ENCODE measurements around the gene FGF16.
"Not testable (repeated sequence)": the region's sequence is repeated elsewhere in the genome, so short reads cannot be mapped to it uniquely, and the experiment has no call there.

Gene FGF16

DNA sequence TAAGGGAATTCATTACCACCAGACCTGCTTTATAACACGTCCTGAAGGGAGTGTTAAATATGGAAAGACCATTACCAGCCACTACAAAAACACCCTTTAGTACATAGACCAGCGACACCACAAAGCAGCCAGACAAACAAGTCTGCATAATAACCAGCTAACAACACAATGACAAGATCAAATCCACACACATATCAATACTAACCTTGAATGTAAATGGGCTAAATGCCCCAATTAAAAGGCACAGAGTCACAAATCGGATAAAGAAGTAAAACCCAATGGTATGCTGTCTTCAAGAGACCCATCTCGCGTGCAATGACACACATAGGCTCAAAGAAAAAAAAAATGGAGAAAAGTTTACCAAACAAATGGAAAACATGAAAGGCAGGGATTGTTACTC lies 36.9 kb downstream of the FGF16 start:
- Histone ChIP-seq H3K4me1 (ENCODE audit: control insufficient read depth, low read depth, low read length) (no peaks in the 10 kb centered on the region), H3K79me2 (ENCODE audit: control insufficient read depth, insufficient read depth, low read length) (no peaks in the 10 kb centered on the region), H2AK5ac (ENCODE audit: low read length) (no peak overlapping the region), H4K8ac (ENCODE audit: low read depth, low read length) (no peak overlapping the region), H3K18ac (ENCODE audit: low read length) (no peak overlapping the region), H3K9ac (ENCODE audit: low read length) (no peak overlapping the region), H3K23ac (ENCODE audit: low read length) (no peak overlapping the region), H3K4me3 (ENCODE audit: low read length) (no peak overlapping the region), H4K5ac (ENCODE audit: low read length) (no peak overlapping the region), H3K27me3 (ENCODE audit: insufficient read depth, low read length, poor library complexity) (no peaks in the 10 kb centered on the region), H3K27ac (ENCODE audit: low read depth, low read length) (no peak overlapping the region), H2BK120ac (ENCODE audit: low read depth, low read length) (no peak overlapping the region), H3K79me1 (ENCODE audit: low read length) (no peaks in the 10 kb centered on the region), H3K56ac (ENCODE audit: low read length) (no peak overlapping the region), H2BK15ac (replicated peaks; ENCODE audit: low read depth) (no peak overlapping the region), H3K4me2 (ENCODE audit: low read length) (no peak overlapping the region), H3K36me3 (ENCODE audit: control insufficient read depth, insufficient read depth, low read length) (no peaks in the 10 kb centered on the region), H3K4ac (ENCODE audit: low read depth, low read length) (no peak overlapping the region), H2BK5ac (ENCODE audit: low read length) (no peak overlapping the region)
- DNase-seq = no peak
- no CpG with 5 or more reads among the region's 5 CpGs for WGBS (ENCODE audit: extremely low coverage, insufficient coverage, low lambda C conversion rate)

DNA sequence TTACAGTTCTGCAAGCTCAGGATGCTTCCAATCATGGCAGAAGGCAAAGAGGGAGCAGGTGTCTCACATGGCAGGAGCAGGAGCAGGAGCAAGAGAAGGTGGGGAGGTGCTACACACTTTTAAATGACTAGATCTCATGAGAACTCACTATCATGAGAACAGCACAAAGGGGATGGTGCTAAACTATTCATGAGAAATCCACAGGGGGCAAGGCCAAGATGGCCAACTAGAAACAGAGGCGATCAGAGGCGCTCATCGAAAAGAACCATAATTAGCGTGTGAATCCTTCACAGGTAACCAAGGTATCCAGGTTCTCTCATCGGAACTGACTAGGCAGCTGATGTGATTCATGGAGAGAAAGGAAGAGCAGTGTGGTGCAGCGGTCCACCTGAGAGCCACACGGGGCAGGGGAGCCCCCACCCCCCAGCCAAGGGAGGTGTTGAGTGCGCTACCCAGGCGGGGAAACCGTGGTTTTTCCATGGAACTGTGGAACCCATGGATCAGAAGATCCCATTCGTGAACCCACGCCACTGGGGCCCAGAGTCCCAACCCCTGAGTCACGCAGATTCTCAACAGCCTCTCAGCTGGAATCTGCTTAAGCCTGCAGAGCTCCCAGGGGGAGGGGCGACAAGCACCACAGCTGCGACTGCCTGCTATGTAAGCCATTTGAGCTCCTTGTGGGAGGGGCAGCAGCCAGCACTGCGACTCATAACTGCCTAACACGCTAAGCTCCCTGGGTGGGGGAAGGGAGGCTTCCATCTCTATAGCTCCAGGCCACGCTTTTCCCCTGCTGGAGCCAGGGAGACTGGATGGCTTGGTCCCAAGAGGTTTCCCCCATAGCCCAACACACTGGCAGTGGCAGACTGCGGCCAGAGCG lies 46.7 kb downstream of the FGF16 start:
- Histone ChIP-seq H2BK5ac (ENCODE audit: low read length) (no peak overlapping the region), H3K18ac (ENCODE audit: low read length) (no peak overlapping the region), H3K79me2 (ENCODE audit: control insufficient read depth, insufficient read depth, low read length) (no peaks in the 10 kb centered on the region), H2AK5ac (ENCODE audit: low read length) (no peak overlapping the region), H2BK15ac (replicated peaks; ENCODE audit: low read depth) (no peak overlapping the region), H4K5ac (ENCODE audit: low read length) (no peak overlapping the region), H3K36me3 (ENCODE audit: control insufficient read depth, insufficient read depth, low read length) (no peaks in the 10 kb centered on the region), H3K9ac (ENCODE audit: low read length) (no peak overlapping the region), H3K23ac (ENCODE audit: low read length) (no peak overlapping the region), H3K79me1 (ENCODE audit: low read length) (no peaks in the 10 kb centered on the region), H3K4me2 (ENCODE audit: low read length) (no peak overlapping the region), H3K56ac (ENCODE audit: low read length) (no peak overlapping the region), H2BK120ac (ENCODE audit: low read depth, low read length) (no peak overlapping the region), H4K8ac (ENCODE audit: low read depth, low read length) (no peak overlapping the region), H3K27me3 (ENCODE audit: insufficient read depth, low read length, poor library complexity) (no peaks in the 10 kb centered on the region), H3K4me3 (ENCODE audit: low read length) (no peak overlapping the region), H3K4me1 (ENCODE audit: control insufficient read depth, low read depth, low read length) (no peaks in the 10 kb centered on the region), H3K27ac (ENCODE audit: low read depth, low read length) (no peak overlapping the region), H3K4ac (ENCODE audit: low read depth, low read length) (no peak overlapping the region)
- no CpG with 5 or more reads among the region's 20 CpGs for WGBS (ENCODE audit: extremely low coverage, insufficient coverage, low lambda C conversion rate)
- DNase-seq = peak; percentile 94

DNA sequence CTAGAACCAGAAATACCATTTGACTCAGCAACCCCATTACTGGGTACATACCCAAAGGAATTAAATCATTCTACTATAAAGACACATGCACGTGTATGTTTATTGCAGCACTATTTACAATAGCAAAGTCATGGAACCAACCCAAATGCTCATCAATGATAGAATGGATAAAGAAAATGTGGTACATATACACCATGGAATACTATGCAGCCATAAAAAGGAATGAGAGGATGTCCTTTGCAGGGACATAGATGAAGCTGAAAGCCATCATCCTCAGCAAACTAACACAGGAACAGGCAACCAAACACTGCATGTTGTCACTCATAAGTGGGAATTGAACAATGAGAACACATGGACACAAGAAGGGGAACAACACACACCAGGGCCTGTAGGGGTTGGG lies 53.0 kb downstream of the FGF16 start:
- not testable (repeated sequence) for H4K8ac ChIP-seq (ENCODE audit: low read depth, low read length); H3K4me2 ChIP-seq (ENCODE audit: low read length); H2BK15ac ChIP-seq (replicated peaks; ENCODE audit: low read depth); H2AK5ac ChIP-seq (ENCODE audit: low read length); H3K4ac ChIP-seq (ENCODE audit: low read depth, low read length); H2BK120ac ChIP-seq (ENCODE audit: low read depth, low read length); H2BK5ac ChIP-seq (ENCODE audit: low read length); H3K56ac ChIP-seq (ENCODE audit: low read length); H3K9ac ChIP-seq (ENCODE audit: low read length); H3K23ac ChIP-seq (ENCODE audit: low read length); H3K27me3 ChIP-seq (ENCODE audit: insufficient read depth, low read length, poor library complexity); H3K79me1 ChIP-seq (ENCODE audit: low read length); H3K4me1 ChIP-seq (ENCODE audit: control insufficient read depth, low read depth, low read length); H3K4me3 ChIP-seq (ENCODE audit: low read length); H4K5ac ChIP-seq (ENCODE audit: low read length); H3K36me3 ChIP-seq (ENCODE audit: control insufficient read depth, insufficient read depth, low read length); H3K18ac ChIP-seq (ENCODE audit: low read length); H3K27ac ChIP-seq (ENCODE audit: low read depth, low read length); H3K79me2 ChIP-seq (ENCODE audit: control insufficient read depth, insufficient read depth, low read length); DNase-seq
- no CpG with 5 or more reads among the region's 1 CpG for WGBS (ENCODE audit: extremely low coverage, insufficient coverage, low lambda C conversion rate)

DNA sequence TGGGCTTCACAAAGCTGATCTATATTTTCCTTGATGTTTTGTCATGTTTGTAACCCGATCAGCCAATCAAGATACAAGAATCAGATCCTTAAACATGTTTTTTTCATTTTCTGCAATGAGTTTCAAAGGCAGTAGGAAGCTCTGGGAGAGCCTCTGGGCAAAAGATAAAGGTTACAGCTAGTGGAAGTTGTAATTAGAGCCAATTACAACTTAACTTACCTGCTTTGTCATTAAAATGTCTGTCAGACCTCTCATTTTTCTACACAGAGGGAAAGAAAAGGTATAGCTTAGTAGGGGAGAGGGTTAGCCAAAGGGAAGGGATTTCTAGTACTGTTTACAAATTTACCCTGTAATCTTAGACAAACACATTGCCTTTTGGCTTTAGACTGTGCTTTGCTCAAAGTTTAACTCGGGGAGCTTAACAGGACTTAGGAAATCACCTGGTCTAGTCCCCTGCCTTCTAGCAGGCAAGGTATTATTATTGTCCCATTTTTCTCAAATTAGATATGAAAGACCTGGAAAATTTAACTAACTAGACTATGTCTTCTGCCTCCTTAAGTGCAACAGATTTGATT lies 55.8 kb downstream of the FGF16 start:
- Histone ChIP-seq H4K5ac (ENCODE audit: low read length) (no peak overlapping the region), H2BK120ac (ENCODE audit: low read depth, low read length) (no peak overlapping the region), H3K18ac (ENCODE audit: low read length) (no peak overlapping the region), H3K79me2 (ENCODE audit: control insufficient read depth, insufficient read depth, low read length) (no peaks in the 10 kb centered on the region), H2BK5ac (ENCODE audit: low read length) (no peak overlapping the region), H3K36me3 (ENCODE audit: control insufficient read depth, insufficient read depth, low read length) (no peaks in the 10 kb centered on the region), H3K9ac (ENCODE audit: low read length) (no peak overlapping the region), H4K8ac (ENCODE audit: low read depth, low read length) (no peak overlapping the region), H3K27ac (ENCODE audit: low read depth, low read length) (no peak overlapping the region), H2AK5ac (ENCODE audit: low read length) (no peak overlapping the region), H3K23ac (ENCODE audit: low read length) (no peak overlapping the region), H2BK15ac (replicated peaks; ENCODE audit: low read depth) (no peak overlapping the region), H3K79me1 (ENCODE audit: low read length) (no peaks in the 10 kb centered on the region), H3K4me1 (ENCODE audit: control insufficient read depth, low read depth, low read length) (no peaks in the 10 kb centered on the region), H3K4me3 (ENCODE audit: low read length) (no peak overlapping the region), H3K4me2 (ENCODE audit: low read length) (no peak overlapping the region), H3K56ac (ENCODE audit: low read length) (no peak overlapping the region), H3K4ac (ENCODE audit: low read depth, low read length) (no peak overlapping the region), H3K27me3 (ENCODE audit: insufficient read depth, low read length, poor library complexity) (no peaks in the 10 kb centered on the region)
- no peak for DNase-seq
- WGBS (ENCODE audit: extremely low coverage, insufficient coverage, low lambda C conversion rate) = no CpG with 5 or more reads among the region's 2 CpGs

DNA sequence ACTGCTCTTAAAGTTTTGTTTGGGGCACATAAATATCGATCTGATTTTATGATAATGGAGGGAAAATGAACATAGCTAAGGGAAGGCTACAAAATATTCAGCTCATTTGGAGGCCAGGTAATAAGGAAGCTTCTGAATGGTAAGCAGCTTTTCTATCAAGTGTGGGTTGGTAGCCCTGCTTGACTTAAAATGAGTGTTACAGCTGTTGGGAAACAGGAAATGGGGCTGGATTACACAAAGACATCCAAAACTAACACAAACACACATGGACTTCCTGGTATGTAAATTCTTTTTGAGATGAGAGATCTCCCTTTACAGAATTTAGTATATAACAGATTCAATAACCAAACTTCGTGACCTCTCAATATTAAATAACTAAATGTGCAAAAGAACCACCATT lies 58.0 kb downstream of the FGF16 start:
- Histone ChIP-seq H3K18ac (ENCODE audit: low read length) (no peak overlapping the region), H3K9ac (ENCODE audit: low read length) (no peak overlapping the region), H3K36me3 (ENCODE audit: control insufficient read depth, insufficient read depth, low read length) (no peaks in the 10 kb centered on the region), H2BK5ac (ENCODE audit: low read length) (no peak overlapping the region), H3K27ac (ENCODE audit: low read depth, low read length) (no peak overlapping the region), H3K4me3 (ENCODE audit: low read length) (no peak overlapping the region), H3K56ac (ENCODE audit: low read length) (no peak overlapping the region), H3K4ac (ENCODE audit: low read depth, low read length) (no peak overlapping the region), H3K4me1 (ENCODE audit: control insufficient read depth, low read depth, low read length) (no peaks in the 10 kb centered on the region), H4K5ac (ENCODE audit: low read length) (no peak overlapping the region), H3K23ac (ENCODE audit: low read length) (no peak overlapping the region), H2BK120ac (ENCODE audit: low read depth, low read length) (no peak overlapping the region), H2AK5ac (ENCODE audit: low read length) (no peak overlapping the region), H3K79me1 (ENCODE audit: low read length) (no peaks in the 10 kb centered on the region), H4K8ac (ENCODE audit: low read depth, low read length) (no peak overlapping the region), H3K27me3 (ENCODE audit: insufficient read depth, low read length, poor library complexity) (no peaks in the 10 kb centered on the region), H2BK15ac (replicated peaks; ENCODE audit: low read depth) (no peak overlapping the region), H3K79me2 (ENCODE audit: control insufficient read depth, insufficient read depth, low read length) (no peaks in the 10 kb centered on the region), H3K4me2 (ENCODE audit: low read length) (no peak overlapping the region)
- DNase-seq = no peak
- WGBS (ENCODE audit: extremely low coverage, insufficient coverage, low lambda C conversion rate) = no CpG with 5 or more reads among the region's 2 CpGs
